K562 (cell line): ENCODE data around the gene NXF3. TPM values are rescaled to one million over a fixed set of nuclear protein-coding genes. Genes with fewer than 3 reads are reported as not detected.

Source experiments
- BRF1 ChIP-seq: IDR thresholded peaks from 3 replicates; pipeline ENCODE4 v1.6.1; 2011; ENCODE audit warnings: borderline replicate concordance, mild to moderate bottlenecking; ENCODE audit not compliant: insufficient read length; ENCODE audit errors: extremely low read depth
- BRF2 ChIP-seq: IDR thresholded peaks from 3 replicates; pipeline ENCODE4 v1.6.1; 2011; ENCODE audit warnings: borderline replicate concordance, mild to moderate bottlenecking; ENCODE audit not compliant: insufficient read length, insufficient read depth
- CREM ChIP-seq: IDR thresholded peaks from 2 replicates; pipeline ENCODE4 v1.6.1; 2014; ENCODE audit warnings: antibody characterized with exemption, low read depth
- DACH1 ChIP-seq: fragments of 450-650 bp; IDR thresholded peaks from 2 replicates; pipeline ENCODE4 v1.6.1; 2018; ENCODE audit not compliant: partially characterized antibody
- DDX20 ChIP-seq: fragments of 450-650 bp; IDR thresholded peaks from 2 replicates; pipeline ENCODE4 v1.6.1; 2016; ENCODE audit warnings: missing genetic modification characterization, low read depth, mild to moderate bottlenecking, missing compliant biosample characterization, moderate library complexity
- E2F8 ChIP-seq: fragments of 450-650 bp; IDR thresholded peaks from 2 replicates; pipeline ENCODE4 v1.7.1; 2018; ENCODE audit warnings: mild to moderate bottlenecking, low read depth; ENCODE audit not compliant: partially characterized antibody
- MTA1 ChIP-seq: fragments of 450-650 bp; IDR thresholded peaks from 2 replicates; pipeline ENCODE4 v1.6.1; 2017; ENCODE audit warnings: borderline replicate concordance
- MYNN ChIP-seq, 2 experiments: sonication (generic); formaldehyde crosslinking in 1 of 2; IDR thresholded peaks; 2 replicates each; pipeline versions ENCODE4 v1.5.0 to v1.6.1; 2016 to 2020; ENCODE audit warnings: antibody characterized with exemption in 1 of 2, missing genetic modification reagents in 1 of 2
- PTTG1 ChIP-seq: fragments of 450-650 bp; IDR thresholded peaks from 2 replicates; pipeline ENCODE4 v1.6.1; 2016; ENCODE audit warnings: low read depth, mild to moderate bottlenecking, missing genetic modification characterization, missing compliant biosample characterization
- RFX7 ChIP-seq: fragments of 250-450 bp; sonication (Bioruptor Pico); IDR thresholded peaks from 2 replicates; pipeline ENCODE4 v1.5.1; 2021; ENCODE audit warnings: mild to moderate bottlenecking
- RHOXF2B ChIP-seq: fragments of 250-450 bp; sonication (Bioruptor Pico); conservative IDR thresholded peaks from 2 replicates; pipeline ENCODE4 v1.5.1; 2021
- XRCC3 ChIP-seq: fragments of 450-650 bp; IDR thresholded peaks from 2 replicates; pipeline ENCODE4 v1.6.1; 2017; ENCODE audit warnings: mild to moderate bottlenecking, moderate library complexity
- ZNF140 ChIP-seq: fragments of 250-450 bp; sonication (Bioruptor Pico); IDR thresholded peaks from 2 replicates; pipeline ENCODE4 v1.8.0; 2021; ENCODE audit warnings: moderate library complexity, mild to moderate bottlenecking, inconsistent platforms
- ZNF146 ChIP-seq: IDR thresholded peaks from one replicate; pipeline ENCODE4 v1.6.1; 2018; ENCODE audit warnings: missing compliant biosample characterization; ENCODE audit not compliant: unreplicated experiment
- ZNF740 ChIP-seq, 3 experiments: fragments of 200-800 bp in 1 of 3; sonication (Bioruptor generic) in 1 of 3; sonication (generic) in 1 of 3; formaldehyde crosslinking in 1 of 3; IDR thresholded peaks; 2 replicates each; pipeline versions ENCODE4 v1.6.1 to v1.8.0; 2016 to 2022; ENCODE audit warnings: mild to moderate bottlenecking in 2 of 3, missing compliant biosample characterization in 2 of 3, missing genetic modification characterization in 2 of 3, missing genetic modification reagents in 1 of 3
- ZNF79 ChIP-seq: fragments of 250-450 bp; sonication (Bioruptor Pico); IDR thresholded peaks from 2 replicates; pipeline ENCODE4 v1.4.0; 2020; ENCODE audit warnings: low read depth, mild to moderate bottlenecking, moderate library complexity
- ZSCAN32 ChIP-seq: fragments of 450-650 bp; formaldehyde crosslinking; IDR thresholded peaks from 2 replicates; pipeline ENCODE4 v1.4.0; 2020; ENCODE audit warnings: mild to moderate bottlenecking, moderate library complexity
- polyA plus RNA-seq, 8 experiments: library from polyadenylated mRNA; depleted of rRNA in 4 of 8; stranded (reverse) in 5 of 8; unstranded in 3 of 8; fragments of >200 nt; fragmentation: Nextera tagmentation in 2 of 8; fragmentation: Illumina TruSeq in 1 of 8; extraction: Ambion mirVana in 2 of 8; extraction: Trizol in 1 of 8; gene quantifications; 2 replicates each; pipeline versions ENCODE4 v1.2.1 to v1.2.3, GENCODE V29; 2011 to 2014; ENCODE audit warnings: inconsistent platforms in 1 of 8, missing spikeins in 1 of 8
- total RNA-seq, 7 experiments: library from RNA; depleted of rRNA in 6 of 7; stranded (reverse); fragments of >200 nt in 6 of 7; fragmentation: Illumina TruSeq in 2 of 7; extraction: Trizol in 2 of 7; gene quantifications; 2 replicates each; pipeline versions ENCODE4 v1.2.1 to v1.2.3, GENCODE V29; 2011 to 2021; ENCODE audit warnings: low replicate concordance in 1 of 7
- TF ChIP-seq, protein P1 (sequence below), 2 experiments: fragments of 450-650 bp; IDR thresholded peaks; 2 replicates each; pipeline ENCODE4 v1.6.1; 2016
- TF ChIP-seq, protein P2 (sequence below): IDR thresholded peaks from 2 replicates; pipeline ENCODE4 v1.6.1; 2014; ENCODE audit warnings: antibody characterized with exemption
- TF ChIP-seq, protein P3 (sequence below): fragments of 450-650 bp; formaldehyde crosslinking; conservative IDR thresholded peaks from 2 replicates; pipeline ENCODE4 v1.4.0; 2022; ENCODE audit warnings: mild to moderate bottlenecking, missing genetic modification characterization

The NXF3 gene
- total and polyA plus RNA-seq, 9 of the 15 experiments (the other 6 are each of a cell fraction or from before 2014, with no cell fraction given): 0.18 to 0.40 (median 0.28) TPM; not detected in 2

GRCh38 chrX:103124284-103124683 lies 31.3 kb upstream of the NXF3 start (continued):
- TF ChIP-seq PTTG1 (tag) (no peak), ZNF79 (CRISPR knock-in tag) (no peak), RHOXF2B (CRISPR knock-in tag) (no peak), ZNF140 (CRISPR knock-in tag) (no peak), ZSCAN32 (CRISPR knock-in tag) (no peak), BRF2 (no peak), E2F8 (no peak), MTA1 (peak; percentile 85), BRF1 (no peak), DACH1 (no peak), XRCC3 (no peak), ZNF146 (CRISPR knock-in tag) (no peak), DDX20 (tag) (no peak), MYNN (IDR thresholded peaks at IDR 0.05) (no peak), MYNN (CRISPR knock-in tag; IDR thresholded peaks at IDR 0.05) (no peak), RFX7 (no peak), ZNF740 (CRISPR knock-in tag; IDR thresholded peaks at IDR 0.05) (no peak), ZNF740 (tag; IDR thresholded peaks at IDR 0.05) (no peak), CREM (no peak)
- TF ChIP-seq, protein P1, sequence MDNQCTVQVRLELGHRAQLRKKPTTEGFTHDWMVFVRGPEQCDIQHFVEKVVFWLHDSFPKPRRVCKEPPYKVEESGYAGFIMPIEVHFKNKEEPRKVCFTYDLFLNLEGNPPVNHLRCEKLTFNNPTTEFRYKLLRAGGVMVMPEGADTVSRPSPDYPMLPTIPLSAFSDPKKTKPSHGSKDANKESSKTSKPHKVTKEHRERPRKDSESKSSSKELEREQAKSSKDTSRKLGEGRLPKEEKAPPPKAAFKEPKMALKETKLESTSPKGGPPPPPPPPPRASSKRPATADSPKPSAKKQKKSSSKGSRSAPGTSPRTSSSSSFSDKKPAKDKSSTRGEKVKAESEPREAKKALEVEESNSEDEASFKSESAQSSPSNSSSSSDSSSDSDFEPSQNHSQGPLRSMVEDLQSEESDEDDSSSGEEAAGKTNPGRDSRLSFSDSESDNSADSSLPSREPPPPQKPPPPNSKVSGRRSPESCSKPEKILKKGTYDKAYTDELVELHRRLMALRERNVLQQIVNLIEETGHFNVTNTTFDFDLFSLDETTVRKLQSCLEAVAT (IDR thresholded peaks at IDR 0.05): no peak
- TF ChIP-seq, protein P2, sequence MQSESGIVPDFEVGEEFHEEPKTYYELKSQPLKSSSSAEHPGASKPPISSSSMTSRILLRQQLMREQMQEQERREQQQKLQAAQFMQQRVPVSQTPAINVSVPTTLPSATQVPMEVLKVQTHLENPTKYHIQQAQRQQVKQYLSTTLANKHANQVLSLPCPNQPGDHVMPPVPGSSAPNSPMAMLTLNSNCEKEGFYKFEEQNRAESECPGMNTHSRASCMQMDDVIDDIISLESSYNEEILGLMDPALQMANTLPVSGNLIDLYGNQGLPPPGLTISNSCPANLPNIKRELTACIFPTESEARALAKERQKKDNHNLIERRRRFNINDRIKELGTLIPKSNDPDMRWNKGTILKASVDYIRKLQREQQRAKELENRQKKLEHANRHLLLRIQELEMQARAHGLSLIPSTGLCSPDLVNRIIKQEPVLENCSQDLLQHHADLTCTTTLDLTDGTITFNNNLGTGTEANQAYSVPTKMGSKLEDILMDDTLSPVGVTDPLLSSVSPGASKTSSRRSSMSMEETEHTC: no peak
- TF ChIP-seq, protein P3, sequence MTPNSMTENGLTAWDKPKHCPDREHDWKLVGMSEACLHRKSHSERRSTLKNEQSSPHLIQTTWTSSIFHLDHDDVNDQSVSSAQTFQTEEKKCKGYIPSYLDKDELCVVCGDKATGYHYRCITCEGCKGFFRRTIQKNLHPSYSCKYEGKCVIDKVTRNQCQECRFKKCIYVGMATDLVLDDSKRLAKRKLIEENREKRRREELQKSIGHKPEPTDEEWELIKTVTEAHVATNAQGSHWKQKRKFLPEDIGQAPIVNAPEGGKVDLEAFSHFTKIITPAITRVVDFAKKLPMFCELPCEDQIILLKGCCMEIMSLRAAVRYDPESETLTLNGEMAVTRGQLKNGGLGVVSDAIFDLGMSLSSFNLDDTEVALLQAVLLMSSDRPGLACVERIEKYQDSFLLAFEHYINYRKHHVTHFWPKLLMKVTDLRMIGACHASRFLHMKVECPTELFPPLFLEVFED (CRISPR knock-in tag): no peak
